GM10248 (cell line): Measurements from ENCODE around the gene ACSF2.
A peak's percentile ranks its signal among the peaks of the same experiment; 100 is the strongest.

Source experiments
- CTCF ChIA-PET: fragments of 300-600 bp; sonication (Branson Sonifier 250); formaldehyde crosslinking; extraction: SDS; loops from one replicate; lab custom pipeline; 2021; ENCODE audit warnings: antibody characterized with exemption; lab: Yijun Ruan, JAX
- POLR2A ChIA-PET: fragments of 350-650 bp; sonication (Branson Sonifier 250); formaldehyde crosslinking; extraction: SDS; loops from one replicate; lab custom pipeline; 2020; ENCODE audit warnings: antibody characterized with exemption; lab: Yijun Ruan, JAX
- DNase-seq: peaks from one replicate; pipeline ENCODE4 v3.0.0; 2012; ENCODE audit errors: extremely low spot score
- TF ChIP-seq, protein P1 (sequence below): IDR thresholded peaks from 2 replicates; pipeline ENCODE4 v1.5.1; 2012; ENCODE audit warnings: mild to moderate bottlenecking, low read depth; ENCODE audit errors: extremely low read depth, missing control alignments, control extremely low read depth

The ACSF2 gene, protein sequence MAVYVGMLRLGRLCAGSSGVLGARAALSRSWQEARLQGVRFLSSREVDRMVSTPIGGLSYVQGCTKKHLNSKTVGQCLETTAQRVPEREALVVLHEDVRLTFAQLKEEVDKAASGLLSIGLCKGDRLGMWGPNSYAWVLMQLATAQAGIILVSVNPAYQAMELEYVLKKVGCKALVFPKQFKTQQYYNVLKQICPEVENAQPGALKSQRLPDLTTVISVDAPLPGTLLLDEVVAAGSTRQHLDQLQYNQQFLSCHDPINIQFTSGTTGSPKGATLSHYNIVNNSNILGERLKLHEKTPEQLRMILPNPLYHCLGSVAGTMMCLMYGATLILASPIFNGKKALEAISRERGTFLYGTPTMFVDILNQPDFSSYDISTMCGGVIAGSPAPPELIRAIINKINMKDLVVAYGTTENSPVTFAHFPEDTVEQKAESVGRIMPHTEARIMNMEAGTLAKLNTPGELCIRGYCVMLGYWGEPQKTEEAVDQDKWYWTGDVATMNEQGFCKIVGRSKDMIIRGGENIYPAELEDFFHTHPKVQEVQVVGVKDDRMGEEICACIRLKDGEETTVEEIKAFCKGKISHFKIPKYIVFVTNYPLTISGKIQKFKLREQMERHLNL

DNA sequence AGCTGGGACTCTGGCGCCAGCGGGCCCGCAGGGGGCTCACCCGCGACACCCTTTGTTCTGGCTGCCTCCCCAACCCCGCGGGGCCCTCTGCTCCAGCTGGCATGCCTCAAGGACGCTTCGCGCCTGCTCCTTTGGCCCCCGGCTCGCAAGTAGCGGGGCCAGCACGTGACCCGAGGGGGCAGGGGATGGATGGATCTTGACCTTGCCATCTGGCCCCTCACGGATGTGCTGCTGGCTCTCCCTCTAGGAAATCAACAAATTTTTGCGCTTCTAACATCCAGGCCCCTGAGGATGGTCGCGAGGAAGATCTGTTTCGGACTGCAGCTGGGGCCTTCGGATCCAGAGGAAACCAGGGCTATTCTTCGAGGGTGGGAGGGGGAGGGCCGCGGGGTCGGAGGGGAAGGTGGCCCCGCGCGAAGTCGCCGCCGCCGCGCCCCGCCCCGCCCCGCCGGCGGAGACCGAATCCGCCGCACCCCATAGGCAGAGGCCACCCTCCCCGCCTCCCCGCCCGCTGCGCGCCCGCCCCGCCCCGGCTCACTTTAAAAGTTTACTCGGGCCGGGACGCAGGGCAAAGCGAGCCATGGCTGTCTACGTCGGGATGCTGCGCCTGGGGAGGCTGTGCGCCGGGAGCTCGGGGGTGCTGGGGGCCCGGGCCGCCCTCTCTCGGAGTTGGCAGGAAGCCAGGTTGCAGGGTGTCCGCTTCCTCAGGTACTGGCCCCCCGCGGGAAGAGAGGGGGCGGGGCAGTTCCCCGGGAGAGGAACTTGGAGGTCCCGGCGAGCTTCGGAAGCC is at the start of gene ACSF2:
Gene ACSF2 (plus strand): TSS at position 537 of the 790 bp plus-strand sequence. CDS start 44 bp downstream, at position 581.
- DNase-seq: peak; percentile 90
- CTCF ChIA-PET: interaction anchor here (0.9 to 3.2 kb wide), 4 partner anchors 18 to 63 kb away, joined by 3 to 23 read pairs (median 3); partner anchors contain the start of gene LRRC59
- POLR2A ChIA-PET: interaction anchor here (0.6 kb wide), 1 partner anchor 296 kb away, joined by 3 read pairs; no protein-coding TSS in a partner anchor
- TF ChIP-seq, protein P1, sequence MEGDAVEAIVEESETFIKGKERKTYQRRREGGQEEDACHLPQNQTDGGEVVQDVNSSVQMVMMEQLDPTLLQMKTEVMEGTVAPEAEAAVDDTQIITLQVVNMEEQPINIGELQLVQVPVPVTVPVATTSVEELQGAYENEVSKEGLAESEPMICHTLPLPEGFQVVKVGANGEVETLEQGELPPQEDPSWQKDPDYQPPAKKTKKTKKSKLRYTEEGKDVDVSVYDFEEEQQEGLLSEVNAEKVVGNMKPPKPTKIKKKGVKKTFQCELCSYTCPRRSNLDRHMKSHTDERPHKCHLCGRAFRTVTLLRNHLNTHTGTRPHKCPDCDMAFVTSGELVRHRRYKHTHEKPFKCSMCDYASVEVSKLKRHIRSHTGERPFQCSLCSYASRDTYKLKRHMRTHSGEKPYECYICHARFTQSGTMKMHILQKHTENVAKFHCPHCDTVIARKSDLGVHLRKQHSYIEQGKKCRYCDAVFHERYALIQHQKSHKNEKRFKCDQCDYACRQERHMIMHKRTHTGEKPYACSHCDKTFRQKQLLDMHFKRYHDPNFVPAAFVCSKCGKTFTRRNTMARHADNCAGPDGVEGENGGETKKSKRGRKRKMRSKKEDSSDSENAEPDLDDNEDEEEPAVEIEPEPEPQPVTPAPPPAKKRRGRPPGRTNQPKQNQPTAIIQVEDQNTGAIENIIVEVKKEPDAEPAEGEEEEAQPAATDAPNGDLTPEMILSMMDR: no peak

DNA sequence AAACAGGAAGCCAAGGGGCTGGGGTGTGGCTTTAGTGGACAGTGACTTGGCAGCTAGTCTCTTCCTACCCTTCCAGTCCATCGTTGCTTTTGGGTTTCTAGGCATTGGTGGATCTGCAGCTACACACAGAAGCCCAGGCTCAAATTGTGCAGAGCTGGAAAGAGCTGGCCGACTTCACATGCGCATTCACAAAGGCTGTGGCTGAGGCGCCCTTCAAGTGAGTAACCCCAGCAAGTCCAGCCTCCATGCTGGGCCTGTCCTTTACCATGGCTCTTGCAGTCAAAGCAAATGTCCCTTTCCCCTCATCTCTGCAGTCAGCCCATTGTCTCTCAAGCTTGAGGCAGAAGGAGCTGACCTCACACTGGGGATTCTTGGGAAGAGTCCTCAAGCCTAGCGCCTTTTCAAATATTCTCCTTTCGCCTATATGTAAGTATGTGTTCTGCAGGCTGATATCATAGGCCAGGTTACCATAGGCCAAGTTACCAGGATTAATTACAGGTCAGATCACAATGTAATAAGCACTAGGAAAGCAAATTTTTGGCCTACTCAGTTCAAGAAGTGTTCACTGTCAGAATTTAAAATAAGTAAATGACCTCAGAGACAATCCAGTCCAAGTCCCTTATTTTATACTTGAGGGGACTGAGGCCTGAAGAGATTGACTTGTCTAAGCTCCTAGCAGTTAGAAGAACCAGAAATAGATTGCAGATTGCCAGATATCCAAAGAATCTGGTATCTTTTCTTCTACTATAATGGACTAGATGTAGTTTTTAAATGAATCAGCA is 46.5 kb upstream of the ACSF2 start:
- CTCF ChIA-PET: interaction anchor here (0.7 to 4.9 kb wide), 6 partner anchors 10 to 49 kb away, joined by 3 to 43 read pairs (median 4); partner anchors contain the start of gene LRRC59

DNA sequence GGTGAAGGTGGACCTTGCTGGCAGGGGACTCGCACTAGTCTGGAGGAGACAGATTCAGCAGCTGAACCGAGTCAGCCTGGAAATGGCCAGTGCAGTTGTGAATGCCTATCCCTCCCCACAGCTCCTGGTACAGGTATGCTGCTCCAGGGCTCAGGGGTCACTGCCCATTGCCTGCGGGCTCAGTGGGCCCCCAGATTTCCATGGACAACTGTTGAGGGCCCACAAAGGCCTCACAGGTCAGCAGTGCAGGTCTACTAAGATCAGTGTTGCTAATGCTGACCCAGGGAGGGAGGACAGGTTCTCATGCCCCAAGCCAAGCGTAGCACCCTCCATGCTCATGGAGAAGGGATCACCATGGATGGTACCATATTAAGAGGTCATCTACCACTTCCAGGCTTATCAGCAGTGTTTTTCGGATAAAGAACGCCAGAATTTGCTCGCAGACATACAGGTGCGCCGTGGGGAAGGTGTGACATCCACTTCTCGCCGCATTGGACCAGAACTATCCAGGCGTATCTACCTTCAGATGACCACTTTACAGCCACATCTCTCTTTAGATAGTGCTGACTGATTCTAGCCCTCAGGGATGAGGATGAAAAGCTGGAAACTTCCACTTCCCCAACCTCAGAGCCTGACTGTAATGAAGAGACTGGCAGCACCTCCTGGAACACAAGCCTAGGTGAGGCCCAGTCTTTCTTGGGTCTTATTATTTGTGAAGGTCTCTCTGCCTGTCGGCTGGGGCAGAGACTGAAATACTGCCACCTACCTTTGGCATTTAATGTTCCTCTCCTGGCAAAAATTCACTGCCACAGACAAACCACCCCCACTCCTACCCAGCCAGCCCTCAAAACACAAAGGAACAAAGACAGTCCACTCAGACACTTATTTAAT is 45.4 kb upstream of the ACSF2 start:
- TF ChIP-seq, protein P1: peak; percentile 18
- DNase-seq: no peak
- CTCF ChIA-PET: interaction anchor here (0.7 to 4.9 kb wide), 5 partner anchors 9 to 18 kb away, joined by 3 to 43 read pairs (median 5); partner anchors contain the start of gene LRRC59
- POLR2A ChIA-PET: interaction anchor here (1.2 to 1.5 kb wide), 2 partner anchors 11 to 17 kb away, joined by 3 to 4 read pairs; partner anchors contain the start of gene LRRC59

More for the DNA sequence above, 46.5 kb upstream of the ACSF2 start:
- no peak for DNase-seq
- TF ChIP-seq, protein P1: no peak
- POLR2A ChIA-PET: interaction anchor here (1.0 to 1.3 kb wide), 3 partner anchors 9 to 13 kb away, joined by 3 to 4 read pairs (median 3); no protein-coding TSS in a partner anchor

DNA sequence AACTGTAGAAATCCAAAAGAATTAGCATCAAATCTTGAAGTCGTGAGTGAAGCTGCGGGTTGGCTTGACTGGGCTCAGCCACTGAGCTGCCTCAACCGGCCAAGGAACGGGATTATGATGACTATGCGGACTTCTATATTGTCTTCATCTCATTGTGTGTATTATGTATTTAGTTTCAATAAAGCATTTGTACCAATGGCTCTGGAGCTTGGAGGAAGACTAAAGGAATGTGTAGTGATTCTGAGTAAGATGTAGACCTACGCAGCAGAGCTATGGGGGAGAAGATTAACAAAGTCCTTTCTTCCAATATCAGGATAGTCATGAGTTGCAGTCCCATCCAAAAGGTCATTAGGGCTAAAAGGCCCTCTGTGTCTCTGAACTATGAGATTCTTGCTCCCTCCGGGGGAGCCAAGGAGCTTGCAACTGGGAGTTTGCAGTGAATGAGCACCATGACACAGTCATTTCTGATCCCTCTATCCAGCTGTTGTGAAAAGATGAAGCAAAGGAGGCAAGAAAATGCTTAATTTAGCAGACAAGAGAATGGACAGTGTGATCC is 44.7 kb upstream of the ACSF2 start:
- ChIA-PET CTCF (interaction anchor here (1.4 to 4.9 kb wide), 4 partner anchors 9 to 19 kb away, joined by 4 to 43 read pairs (median 9); partner anchors contain the start of gene LRRC59), POLR2A (interaction anchor here (1.5 kb wide), 2 partner anchors 11 to 16 kb away, joined by 4 to 5 read pairs; partner anchors contain the start of gene LRRC59)
- DNase-seq: no peak
- TF ChIP-seq, protein P1: no peak

DNA sequence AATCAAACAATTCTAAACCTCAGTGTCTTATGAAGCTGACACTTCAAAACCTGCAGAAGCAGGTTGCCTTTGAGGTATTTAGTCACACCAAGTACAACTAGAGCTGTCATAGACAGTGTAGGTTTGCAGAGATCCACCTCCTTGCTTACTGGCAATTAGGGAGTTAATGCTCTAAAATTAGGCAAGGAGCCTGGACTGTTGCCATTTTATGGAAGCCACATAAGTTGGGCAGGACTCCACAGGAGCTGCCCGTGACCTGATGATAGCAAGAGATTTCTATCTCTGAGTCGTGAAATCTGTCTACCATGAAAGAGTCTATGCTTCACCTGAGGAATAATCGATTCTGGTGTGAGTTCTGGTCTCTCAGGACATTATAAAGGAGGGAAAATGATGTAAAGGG is 44.1 kb upstream of the ACSF2 start:
- no peak for DNase-seq
- ChIA-PET POLR2A (interaction anchor here (1.5 kb wide), 2 partner anchors 10 to 15 kb away, joined by 4 to 5 read pairs; partner anchors contain the start of gene LRRC59), CTCF (interaction anchor here (1.4 to 4.9 kb wide), 3 partner anchors 9 to 16 kb away, joined by 4 to 43 read pairs (median 5); partner anchors contain the start of gene LRRC59)
- TF ChIP-seq, protein P1: no peak
